ENCODE data around the gene JAKMIP3.

DNA sequence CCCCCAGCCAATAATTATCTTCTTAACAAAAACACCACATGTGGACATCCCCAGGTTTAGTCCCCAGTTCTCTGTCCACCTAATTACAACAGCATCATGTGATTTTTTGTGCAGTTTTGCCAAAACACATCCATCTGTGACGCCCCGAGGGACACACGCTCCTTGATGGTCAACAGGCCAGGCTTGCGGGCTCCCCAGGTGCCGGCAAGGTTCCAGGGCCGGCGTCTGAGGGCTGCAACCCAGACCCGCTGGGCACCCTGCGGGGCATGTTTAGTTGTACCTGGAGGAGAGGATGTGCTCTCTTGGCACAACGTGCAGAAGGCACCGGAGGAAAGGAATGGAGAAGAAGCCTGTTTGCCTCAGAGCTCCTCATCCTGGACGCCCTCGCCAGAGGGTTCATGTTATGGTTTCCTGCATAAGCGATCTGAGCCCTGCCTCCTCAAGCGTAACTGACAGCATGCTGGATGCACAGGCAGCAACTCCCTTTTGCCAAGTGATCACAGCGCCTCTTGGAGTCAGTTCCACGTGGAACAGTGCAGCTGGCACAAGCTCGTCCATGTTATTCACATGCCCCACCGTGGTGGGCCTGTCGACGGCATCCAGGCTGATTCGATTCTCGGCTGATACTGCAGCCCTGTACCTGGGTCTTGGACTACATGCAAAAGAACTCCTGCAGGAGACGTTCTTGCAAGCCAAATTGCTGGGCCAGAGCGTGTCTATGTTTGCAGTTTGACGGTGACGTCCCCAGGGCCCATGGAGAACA is 41.6 kb downstream of the JAKMIP3 start:
- TF ChIP-seq CTCF (IDR thresholded peaks at IDR 0.05 in 4 of 5, conservative IDR thresholded peaks at IDR 0.05 in 1 of 5) (no peak), POLR2A (IDR thresholded peaks at IDR 0.05) (no peak)
